Upper lobe of right lung (tissue), 1 donor: ENCODE data around the gene CACNG7. TPM values are rescaled to one million over a fixed set of nuclear protein-coding genes. Genes with fewer than 3 reads are reported as not detected.

Experiments used
- ATAC-seq: fragments of 200-7000 bp; cut with Tn5 transposase; one replicate; pipeline ENCODE4 v1.9.1; 2020; ENCODE audit warnings: mild to moderate bottlenecking, moderate library complexity
- DNase-seq: peaks from one replicate; pipeline ENCODE4 v3.0.0-alpha.2; 2020
- H3K27ac ChIP-seq: fragments of 200-600 bp; one replicate; pipeline ENCODE4 v1.8.0; 2022
- H3K27me3 ChIP-seq: fragments of 200-600 bp; one replicate; pipeline ENCODE4 v1.8.0; 2022; ENCODE audit warnings: mild to moderate bottlenecking
- H3K36me3 ChIP-seq: fragments of 200-600 bp; one replicate; pipeline ENCODE4 v1.8.0; 2022
- H3K4me1 ChIP-seq: fragments of 200-600 bp; one replicate; pipeline ENCODE4 v1.8.0; 2022
- H3K4me3 ChIP-seq: fragments of 200-600 bp; one replicate; pipeline ENCODE4 v1.8.0; 2022; ENCODE audit warnings: mild to moderate bottlenecking
- H3K9me3 ChIP-seq: fragments of 200-600 bp; one replicate; pipeline ENCODE4 v1.8.0; 2022
- intact Hi-C: fragments of 100-400 bp; cut with DNase I; formaldehyde crosslinking; loops from one replicate; pipeline ENCODE4 v1.11.0; 2022
- total RNA-seq: library from RNA; stranded (reverse); fragmentation: NEBNext Ultra II Directional; extraction: Animal tissue kit (Norgen Biotek cat#: 25700); gene quantifications from one replicate; pipeline ENCODE4 v1.2.1, GENCODE V29; 2021
- TF ChIP-seq, protein P1 (sequence below): fragments of 200-600 bp; IDR thresholded peaks from one replicate; pipeline ENCODE4 v1.8.0; 2022; ENCODE audit warnings: antibody characterized with exemption
- donor health status: DM: no; HTN: yes; CAD: no; lungs with severe emphysema.

CACNG7 gene
- total RNA-seq, 1 donor from 2014 or later = not detected

DNA sequence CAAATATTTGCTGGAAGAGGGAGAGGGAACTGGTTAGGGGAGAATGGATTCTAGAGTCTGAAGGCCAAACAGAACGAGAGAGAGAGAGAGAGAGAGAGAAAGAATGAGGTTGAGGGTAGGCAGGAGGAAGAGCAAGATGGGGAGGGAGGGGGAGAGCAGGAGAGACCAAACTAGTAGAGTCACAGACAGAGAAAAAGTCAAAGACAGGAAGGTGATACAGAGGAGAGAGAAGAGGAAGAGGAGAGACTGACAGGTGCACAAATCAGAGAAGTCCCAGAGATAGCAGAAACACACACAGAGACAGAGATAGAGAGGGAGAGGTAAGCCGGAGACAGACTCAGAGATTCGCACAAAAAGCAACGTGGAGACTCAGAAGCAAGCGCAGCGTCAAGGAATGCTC lies 76.8 kb downstream of the CACNG7 start:
- intact Hi-C loops = no loop called here
- Histone ChIP-seq H3K4me3 (no peak overlapping the region), H3K4me1 (no peaks in the 10 kb centered on the region), H3K27me3 (peaks cover 26% of the 10 kb centered on the region), H3K27ac (no peak overlapping the region), H3K36me3 (no peaks in the 10 kb centered on the region), H3K9me3 (no peaks in the 10 kb centered on the region)
- no peak for ATAC-seq
- TF ChIP-seq, protein P1, sequence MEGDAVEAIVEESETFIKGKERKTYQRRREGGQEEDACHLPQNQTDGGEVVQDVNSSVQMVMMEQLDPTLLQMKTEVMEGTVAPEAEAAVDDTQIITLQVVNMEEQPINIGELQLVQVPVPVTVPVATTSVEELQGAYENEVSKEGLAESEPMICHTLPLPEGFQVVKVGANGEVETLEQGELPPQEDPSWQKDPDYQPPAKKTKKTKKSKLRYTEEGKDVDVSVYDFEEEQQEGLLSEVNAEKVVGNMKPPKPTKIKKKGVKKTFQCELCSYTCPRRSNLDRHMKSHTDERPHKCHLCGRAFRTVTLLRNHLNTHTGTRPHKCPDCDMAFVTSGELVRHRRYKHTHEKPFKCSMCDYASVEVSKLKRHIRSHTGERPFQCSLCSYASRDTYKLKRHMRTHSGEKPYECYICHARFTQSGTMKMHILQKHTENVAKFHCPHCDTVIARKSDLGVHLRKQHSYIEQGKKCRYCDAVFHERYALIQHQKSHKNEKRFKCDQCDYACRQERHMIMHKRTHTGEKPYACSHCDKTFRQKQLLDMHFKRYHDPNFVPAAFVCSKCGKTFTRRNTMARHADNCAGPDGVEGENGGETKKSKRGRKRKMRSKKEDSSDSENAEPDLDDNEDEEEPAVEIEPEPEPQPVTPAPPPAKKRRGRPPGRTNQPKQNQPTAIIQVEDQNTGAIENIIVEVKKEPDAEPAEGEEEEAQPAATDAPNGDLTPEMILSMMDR = no peak
- DNase-seq = no peak

DNA sequence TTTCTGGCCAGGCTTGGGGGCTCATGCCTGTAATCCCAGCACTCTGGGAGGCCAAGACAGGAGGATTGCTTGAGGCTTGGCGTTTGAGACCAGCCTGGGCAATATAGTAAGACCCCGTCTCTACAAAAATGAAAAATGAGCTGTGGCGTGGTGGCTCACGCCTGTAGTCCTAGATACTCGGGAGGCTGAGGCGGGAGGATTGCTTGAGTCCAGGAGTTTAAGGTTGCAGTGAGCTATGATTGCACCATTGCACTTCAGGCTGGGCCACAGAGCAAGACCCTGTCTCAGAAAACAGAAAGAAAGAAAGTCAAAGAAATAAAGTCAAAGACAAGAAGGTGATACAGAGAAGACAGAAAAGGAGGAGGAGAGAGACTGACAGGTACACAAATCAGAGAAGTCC lies 79.9 kb downstream of the CACNG7 start:
- no peak overlapping the region for H3K27ac ChIP-seq
- ATAC-seq (no peak), DNase-seq (no peak)
- no peak overlapping the region for H3K4me3 ChIP-seq
- peaks cover 24% of the 10 kb centered on the region for H3K27me3 ChIP-seq
- H3K4me1 ChIP-seq = peaks cover 4% of the 10 kb centered on the region
- TF ChIP-seq, protein P1 = no peak
- H3K9me3 ChIP-seq = no peaks in the 10 kb centered on the region
- intact Hi-C loops = no loop called here
- H3K36me3 ChIP-seq = no peaks in the 10 kb centered on the region

DNA sequence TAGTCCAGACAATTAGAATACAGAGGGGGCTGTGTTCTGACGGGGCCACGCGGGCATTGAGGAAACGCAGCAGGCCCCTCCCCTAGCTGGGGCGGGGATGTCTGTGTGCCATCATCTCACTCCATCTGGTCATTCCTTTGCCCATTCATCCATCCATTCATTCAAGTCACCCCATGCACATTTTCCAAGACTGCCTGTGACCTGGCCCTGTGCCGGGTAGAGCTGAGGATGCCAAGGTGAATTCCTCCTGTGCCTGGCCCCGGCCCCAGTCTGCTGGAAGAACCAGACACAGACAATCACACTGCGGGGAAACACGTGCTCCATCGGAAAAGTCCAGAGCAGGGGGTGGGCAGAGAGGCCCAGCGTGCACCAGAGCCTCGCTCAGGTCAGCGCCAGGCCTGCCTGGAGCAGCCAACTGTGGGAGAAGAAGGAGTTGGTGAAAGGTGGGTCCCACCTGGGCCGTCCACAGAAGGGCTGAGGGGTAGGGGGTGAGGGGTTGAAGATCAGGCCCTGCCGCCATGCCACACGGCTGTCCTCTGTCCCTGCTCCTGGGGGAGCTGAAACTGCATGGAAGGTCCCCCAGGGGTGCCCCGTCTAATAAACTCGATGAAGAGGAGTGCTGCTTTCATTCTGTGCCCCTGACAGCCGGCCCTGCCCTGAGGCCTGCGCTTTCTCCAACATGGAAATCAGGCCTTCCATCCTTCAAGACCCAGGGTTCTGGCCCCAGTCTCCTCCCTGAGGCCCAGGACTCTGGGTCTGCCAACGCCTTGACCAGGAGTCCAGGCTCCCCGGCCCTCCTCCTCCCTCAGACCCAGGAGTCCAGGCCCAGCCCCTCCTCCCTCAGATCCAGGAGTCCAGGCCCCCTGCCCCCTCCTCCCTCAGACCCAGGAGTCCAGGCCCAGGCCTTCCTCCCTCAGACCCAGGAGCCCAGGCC lies 80.8 kb downstream of the CACNG7 start:
- ATAC-seq = no peak
- H3K27me3 ChIP-seq = peaks cover 24% of the 10 kb centered on the region
- TF ChIP-seq, protein P1 = no peak
- no peak overlapping the region for H3K4me3 ChIP-seq
- DNase-seq = no peak
- H3K9me3 ChIP-seq = no peaks in the 10 kb centered on the region
- H3K4me1 ChIP-seq = peaks cover 4% of the 10 kb centered on the region
- intact Hi-C loops = no loop called here
- no peak overlapping the region for H3K27ac ChIP-seq
- H3K36me3 ChIP-seq = no peaks in the 10 kb centered on the region

DNA sequence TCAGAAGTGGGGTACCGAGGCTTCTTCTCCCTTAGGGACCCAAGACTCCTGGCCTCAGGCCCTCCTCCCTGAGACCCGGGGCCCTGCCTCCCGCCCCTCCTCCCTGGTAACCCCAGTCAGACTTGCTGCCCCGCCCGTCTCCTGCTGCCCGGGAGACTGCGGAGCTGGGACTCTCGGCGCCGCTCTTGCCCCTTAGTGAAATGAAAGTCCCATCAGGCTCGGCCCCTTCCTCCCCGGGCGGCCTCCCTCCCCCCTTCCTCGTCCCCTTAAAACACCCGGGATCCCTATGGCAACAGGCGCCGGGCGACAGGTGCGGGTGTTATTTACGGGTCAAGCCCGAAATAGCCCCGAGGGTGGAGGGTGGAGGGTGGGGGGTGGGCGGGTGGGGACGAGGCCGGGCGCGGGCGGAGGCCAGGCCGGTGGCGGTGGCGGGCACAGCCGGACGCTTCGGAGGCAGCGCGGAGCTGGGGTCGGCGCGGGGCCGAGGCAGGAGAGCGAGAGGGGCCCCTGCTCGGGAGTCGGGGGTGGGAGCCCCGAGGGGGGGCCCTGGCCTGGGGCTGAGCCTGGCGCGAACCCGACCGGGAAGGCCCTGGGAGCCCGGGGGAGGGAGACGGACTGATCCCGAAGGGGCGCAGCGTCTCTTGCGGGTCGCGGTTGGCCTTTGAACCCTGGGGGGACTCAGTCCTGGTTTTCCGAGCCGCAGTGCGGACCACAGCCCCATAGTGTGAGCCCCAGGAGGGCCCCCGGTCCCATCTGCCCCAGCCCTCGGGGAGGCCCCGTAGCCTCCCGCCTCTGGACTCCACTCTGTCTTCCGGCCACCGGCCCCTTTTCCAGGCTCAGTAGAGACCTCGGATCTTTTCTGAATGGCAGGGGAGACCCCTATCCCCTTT lies 82.4 kb downstream of the CACNG7 start, which contains the start of gene CACNG6:
TSS of gene CACNG6 (plus strand) at position 414 of the 890 bp plus-strand sequence. CDS start 1,241 bp downstream, outside the sequence.
- peak; percentile 20 for ATAC-seq
- H3K4me3 ChIP-seq = peak within 1 kb of the TSS; percentile 23
- TF ChIP-seq, protein P1 = no peak
- peaks cover 4% of the 10 kb centered on the region for H3K4me1 ChIP-seq
- no peaks in the 10 kb centered on the region for H3K9me3 ChIP-seq
- no peaks in the 10 kb centered on the region for H3K36me3 ChIP-seq
- intact Hi-C loops = no loop called here
- H3K27ac ChIP-seq = no peak within 1 kb of the TSS
- H3K27me3 ChIP-seq = peaks cover 24% of the 10 kb centered on the region
- no peak for DNase-seq

DNA sequence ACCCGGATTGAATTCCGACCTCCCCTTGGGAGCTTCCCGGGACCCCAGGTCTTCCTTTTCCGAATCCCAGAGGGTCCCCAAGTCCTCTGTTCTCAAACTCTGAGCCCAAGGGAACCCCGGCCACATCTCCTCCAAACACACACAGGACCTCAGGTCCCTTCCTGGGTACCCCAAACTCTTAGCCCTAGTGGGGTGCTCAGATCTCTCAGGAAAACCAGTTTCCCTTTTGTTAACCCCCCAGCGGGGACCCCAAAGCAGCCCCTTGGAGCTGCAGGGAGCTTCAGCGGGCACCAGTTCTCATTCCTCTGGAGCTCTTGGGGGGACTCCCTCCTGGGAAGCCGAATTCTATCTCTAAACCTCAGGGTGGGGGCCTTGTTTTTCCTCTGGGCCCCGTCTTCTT lies 83.1 kb downstream of the CACNG7 start:
- H3K27me3 ChIP-seq = peaks cover 24% of the 10 kb centered on the region
- no peaks in the 10 kb centered on the region for H3K36me3 ChIP-seq
- intact Hi-C loops = no loop called here
- no peak overlapping the region for H3K27ac ChIP-seq
- ATAC-seq (no peak), DNase-seq (no peak)
- TF ChIP-seq, protein P1 = no peak
- H3K4me3 ChIP-seq = no peak overlapping the region
- H3K4me1 ChIP-seq = peaks cover 4% of the 10 kb centered on the region
- H3K9me3 ChIP-seq = no peaks in the 10 kb centered on the region
